H1 (cell line): Measurements from ENCODE around the gene MS4A15. TPM values are rescaled to one million over a fixed set of nuclear protein-coding genes. Genes with fewer than 3 reads are reported as not detected.

Experiments
- CTCF ChIA-PET: fragments of 300-600 bp; sonication (Branson Sonifier 250); formaldehyde crosslinking; loops from one replicate; lab custom pipeline; 2021; ENCODE audit not compliant: partially characterized antibody; lab: Charles Lee
- POLR2A ChIA-PET: fragments of 300-600 bp; sonication (Branson Sonifier 250); formaldehyde crosslinking; loops from one replicate; lab custom pipeline; 2021; ENCODE audit warnings: inconsistent platforms; ENCODE audit not compliant: partially characterized antibody; lab: Charles Lee
- DNase-seq, 2 experiments: peaks; one replicate each; pipeline versions ENCODE4 v3.0.0 to v3.0.0-alpha.2; 2010 to 2022; ENCODE audit warnings: low spot score in 2 of 2, low read depth in 1 of 2, mixed read lengths in 1 of 2
- FAIRE-seq: peaks from 2 replicates; lab custom pipeline; 2011; peaks lifted over from hg19 to GRCh38; lab: Jason Lieb, UNC
- H2AFZ ChIP-seq: 2 replicates; pipeline ENCODE4 v1.8.1; 2012; ENCODE audit warnings: low read length, inconsistent platforms
- H2AK5ac ChIP-seq: 2 replicates; pipeline ENCODE4 v1.6.1; 2013; ENCODE audit warnings: low read depth, low read length
- H2BK120ac ChIP-seq: replicated peaks from 2 replicates; pipeline ENCODE3; 2013; ENCODE audit warnings: low read depth, low read length, inconsistent platforms
- H2BK12ac ChIP-seq: 2 replicates; pipeline ENCODE4 v1.6.1; 2013; ENCODE audit warnings: low read depth, low read length
- H2BK15ac ChIP-seq: 2 replicates; pipeline ENCODE4 v1.6.1; 2013; ENCODE audit warnings: low read length
- H2BK20ac ChIP-seq: 2 replicates; pipeline ENCODE4 v1.6.1; 2013; ENCODE audit warnings: low read length
- H2BK5ac ChIP-seq: 2 replicates; pipeline ENCODE4 v1.6.1; 2013; ENCODE audit warnings: low read depth, low read length
- H3K14ac ChIP-seq: 2 replicates; pipeline ENCODE4 v1.6.1; 2013; ENCODE audit warnings: inconsistent platforms; ENCODE audit not compliant: insufficient read length
- H3K18ac ChIP-seq: 2 replicates; pipeline ENCODE4 v1.6.1; 2013; ENCODE audit warnings: low read length; ENCODE audit errors: extremely low read depth
- H3K23ac ChIP-seq: 2 replicates; pipeline ENCODE4 v1.6.1; 2013; ENCODE audit warnings: inconsistent platforms; ENCODE audit not compliant: insufficient read length
- H3K23me2 ChIP-seq: 2 replicates; pipeline ENCODE4 v1.6.1; 2013; ENCODE audit warnings: low read depth, low read length
- H3K27ac ChIP-seq: 2 replicates; pipeline ENCODE4 v1.6.1; 2011; ENCODE audit warnings: low read depth, low read length, inconsistent platforms
- H3K27me3 ChIP-seq, 4 experiments: replicated peaks in 1 of 4; 1 replicate in 1 of 4; 2 replicates in 3 of 4; pipeline versions ENCODE4 v1.6.1 to v1.8.1; 2011 to 2013; ENCODE audit warnings: low read length in 3 of 4, mild to moderate bottlenecking in 3 of 4, inconsistent platforms in 2 of 4, mixed read lengths in 2 of 4, moderate library complexity in 1 of 4; ENCODE audit not compliant: control insufficient read depth in 3 of 4, insufficient read depth in 3 of 4; ENCODE audit errors: extremely low read depth in 1 of 4
- H3K36me3 ChIP-seq, 4 experiments: 2 replicates each; pipeline versions ENCODE4 v1.6.1 to v1.8.1; 2011 to 2013; ENCODE audit warnings: mild to moderate bottlenecking in 4 of 4, low read length in 3 of 4, moderate library complexity in 2 of 4, control low read depth in 1 of 4, inconsistent platforms in 1 of 4; ENCODE audit not compliant: insufficient read depth in 4 of 4, control insufficient read depth in 2 of 4
- H3K4ac ChIP-seq: replicated peaks from 2 replicates; pipeline ENCODE3; 2013; ENCODE audit warnings: low read length, low read depth, mixed read lengths, inconsistent platforms; ENCODE audit not compliant: insufficient read length
- H3K4me1 ChIP-seq, 4 experiments: replicated peaks in 1 of 4; 1 replicate in 1 of 4; 2 replicates in 3 of 4; pipeline versions ENCODE4 v1.6.1 to v1.8.1; 2011 to 2013; ENCODE audit warnings: low read length in 3 of 4, inconsistent platforms in 2 of 4, mixed read lengths in 1 of 4; ENCODE audit not compliant: insufficient read depth in 4 of 4, control insufficient read depth in 3 of 4
- H3K4me2 ChIP-seq, 2 experiments: 2 replicates each; pipeline versions ENCODE4 v1.6.1 to v1.8.1; 2011 to 2013; ENCODE audit warnings: low read depth in 2 of 2, low read length in 2 of 2, control low read depth in 1 of 2, inconsistent platforms in 1 of 2, mild to moderate bottlenecking in 1 of 2; ENCODE audit not compliant: insufficient read depth in 1 of 2
- H3K4me3 ChIP-seq, 4 experiments: fragments of 200-600, 300-600 bp in 1 of 4; sonication (generic), shearing (Covaris generic), sonication (Bioruptor Twin) in 1 of 4; 2 replicates each; pipeline versions ENCODE4 v1.5.1 to v1.8.1; 2011 to 2016; ENCODE audit warnings: low read length in 4 of 4, low read depth in 3 of 4, control low read depth in 2 of 4, inconsistent platforms in 2 of 4, mild to moderate bottlenecking in 2 of 4, mixed read lengths in 1 of 4, moderate library complexity in 1 of 4; ENCODE audit not compliant: insufficient read depth in 2 of 4; ENCODE audit errors: extremely low read depth in 1 of 4
- H3K56ac ChIP-seq: replicated peaks from 2 replicates; pipeline ENCODE3; 2013; ENCODE audit warnings: low read depth, mild to moderate bottlenecking, mixed read lengths, low read length, inconsistent platforms; ENCODE audit not compliant: insufficient read length
- H3K79me1 ChIP-seq: 2 replicates; pipeline ENCODE4 v1.6.1; 2013; ENCODE audit warnings: low read depth, low read length, control low read depth
- H3K79me2 ChIP-seq, 2 experiments: 2 replicates each; pipeline versions ENCODE4 v1.6.1 to v1.8.1; 2012 to 2013; ENCODE audit warnings: low read length in 2 of 2, mild to moderate bottlenecking in 2 of 2, inconsistent platforms in 1 of 2; ENCODE audit not compliant: insufficient read depth in 2 of 2, control insufficient read depth in 1 of 2
- H3K9ac ChIP-seq, 4 experiments: replicated peaks in 1 of 4; 1 replicate in 1 of 4; 2 replicates in 3 of 4; pipeline versions ENCODE4 v1.6.1 to v1.8.1; 2011 to 2013; ENCODE audit warnings: low read depth in 3 of 4, low read length in 3 of 4, control low read depth in 2 of 4, mild to moderate bottlenecking in 2 of 4, moderate library complexity in 2 of 4, inconsistent platforms in 1 of 4; ENCODE audit errors: extremely low read depth in 1 of 4
- H3K9me3 ChIP-seq, 2 experiments: 2 replicates each; pipeline versions ENCODE4 v1.6.1 to v1.8.1; 2012 to 2013; ENCODE audit warnings: mild to moderate bottlenecking in 2 of 2, moderate library complexity in 2 of 2, control low read depth in 1 of 2, inconsistent platforms in 1 of 2, low read depth in 1 of 2, low read length in 1 of 2, mixed read lengths in 1 of 2; ENCODE audit not compliant: insufficient read depth in 2 of 2
- H4K20me1 ChIP-seq, 2 experiments: replicated peaks in 1 of 2; 2 replicates each; pipeline versions ENCODE3 to v1.8.1; 2011 to 2013; ENCODE audit warnings: inconsistent platforms in 2 of 2, low read length in 2 of 2, mild to moderate bottlenecking in 1 of 2; ENCODE audit not compliant: insufficient read depth in 2 of 2, control insufficient read depth in 1 of 2
- H4K5ac ChIP-seq: 2 replicates; pipeline ENCODE4 v1.6.1; 2013; ENCODE audit warnings: low read length, low read depth, mixed read lengths, inconsistent platforms; ENCODE audit not compliant: insufficient read length
- H4K8ac ChIP-seq: 2 replicates; pipeline ENCODE4 v1.8.0; 2013; ENCODE audit warnings: mild to moderate bottlenecking, moderate library complexity, low read length, inconsistent platforms; ENCODE audit not compliant: insufficient read depth; ENCODE audit errors: extremely low read depth
- H4K91ac ChIP-seq: replicated peaks from 2 replicates; pipeline ENCODE3; 2013; ENCODE audit warnings: low read length, mixed read lengths, inconsistent platforms; ENCODE audit not compliant: insufficient read length
- ASH2L ChIP-seq: fragments of 200-600, 300-600 bp; sonication (generic); IDR thresholded peaks from one replicate; pipeline ENCODE4 v1.7.1; 2017; ENCODE audit warnings: low read length
- HDAC6 ChIP-seq: IDR thresholded peaks from one replicate; pipeline ENCODE4 v1.7.1; 2012; ENCODE audit warnings: low read depth, mild to moderate bottlenecking, inconsistent platforms, low read length, moderate library complexity
- SIN3A ChIP-seq, 2 experiments: IDR thresholded peaks in 1 of 2; conservative IDR thresholded peaks in 1 of 2; 2 replicates each; pipeline ENCODE4 v1.6.1; 2011 to 2012; ENCODE audit warnings: low read length in 2 of 2, improper control_type of control experiment in 1 of 2, low read depth in 1 of 2, mild to moderate bottlenecking in 1 of 2
- WGBS, 2 experiments: shearing (Covaris generic) in 1 of 2; methylation state at CpG; one replicate each; pipeline versions ENCODE4 v1.1.6 to v1.1.7; 2013 to 2015; ENCODE audit warnings: low lambda C conversion rate in 2 of 2, mixed read lengths in 2 of 2, inconsistent platforms in 1 of 2, low coverage in 1 of 2, missing lambda C conversion rate in 1 of 2; ENCODE audit not compliant: insufficient replicate concordance in 2 of 2, insufficient coverage in 1 of 2, insufficient read length in 1 of 2; ENCODE audit errors: extremely low coverage in 1 of 2, missing lambda C conversion rate in 1 of 2; 5-methylcytosine and 5-hydroxymethylcytosine counted together
- polyA plus RNA-seq, 7 experiments: library from polyadenylated mRNA; depleted of rRNA in 3 of 7; stranded (reverse) in 5 of 7; unstranded in 2 of 7; fragments of >200 nt in 5 of 7; fragments of 200-250 nt in 2 of 7; gene quantifications; 1 replicate in 5 of 7; 2 replicates in 1 of 7; 4 replicates in 1 of 7; pipeline versions ENCODE4 v1.2.1 to v1.2.3, GENCODE V29; 2011 to 2013; ENCODE audit warnings: missing spikeins in 2 of 7, mixed read lengths in 2 of 7
- total RNA-seq: library from RNA; stranded (reverse); fragmentation: NEBNext Ultra II Directional; extraction: Animal tissue kit (Norgen Biotek cat#: 25700); gene quantifications from 2 replicates; pipeline ENCODE4 v1.2.1, GENCODE V29; 2021

The MS4A15 gene
- total and polyA plus RNA-seq, 2 of the 8 experiments (the other 6 are each of a cell fraction or from before 2014, with no cell fraction given) = 0.15 to 0.17 TPM

GRCh38 chr11:60711276-60711675, 45.4 kb upstream of the MS4A15 start:
- Histone ChIP-seq H2BK15ac (no peak overlapping the region), H2BK12ac (no peak overlapping the region), H3K4me3 (no peak overlapping the region), H3K9ac (no peak overlapping the region), H4K8ac (no peak overlapping the region), H4K20me1 (no peaks in the 10 kb centered on the region), H2BK20ac (no peak overlapping the region), H4K5ac (no peak overlapping the region), H3K27me3 (no peaks in the 10 kb centered on the region), H3K27ac (no peak overlapping the region), H2AK5ac (no peak overlapping the region), H3K23me2 (no peaks in the 10 kb centered on the region), H3K9me3 (no peaks in the 10 kb centered on the region), H3K4me2 (no peak overlapping the region), H3K36me3 (no peaks in the 10 kb centered on the region), H3K79me2 (no peaks in the 10 kb centered on the region), H3K4ac (no peak overlapping the region), H2AFZ (no peak overlapping the region), H3K79me1 (no peaks in the 10 kb centered on the region), H4K91ac (no peak overlapping the region), H3K14ac (no peak overlapping the region), H3K56ac (no peak overlapping the region), H3K23ac (no peak overlapping the region), H3K4me1 (no peaks in the 10 kb centered on the region), H2BK120ac (no peak overlapping the region), H2BK5ac (no peak overlapping the region), H3K18ac (no peak overlapping the region)
- DNase-seq (no peak), FAIRE-seq (no peak)
- POLR2A ChIA-PET = no interaction called here
- 92% methylated on average over 4 of the region's 4 CpGs; no CpG with 5 or more reads in 1 of the 2 experiments for WGBS, 2 experiments
- CTCF ChIA-PET = interaction anchor here (0.8 to 3.4 kb wide), 7 partner anchors 8 to 52 kb away, joined by 3 to 15 read pairs (median 5); partner anchors contain the start of gene MS4A15
- TF ChIP-seq SIN3A (conservative IDR thresholded peaks at IDR 0.05 in 1 of 2, IDR thresholded peaks at IDR 0.05 in 1 of 2; ENCODE audit: low read depth in 1 of 2, low read length in 2 of 2) = no peak
- TF ChIP-seq ASH2L = no peak
- no peak for TF ChIP-seq HDAC6
